HepG2 (cell line): ENCODE measurements around the gene PGC. TPM values are rescaled to one million over a fixed set of nuclear protein-coding genes. Genes with fewer than 3 reads are reported as not detected.

Experiments used
- MED1 ChIP-seq: sonication (generic); formaldehyde crosslinking; IDR thresholded peaks from 2 replicates; pipeline ENCODE4 v1.4.0; 2020; ENCODE audit warnings: missing genetic modification reagents
- ONECUT2 ChIP-seq: sonication (generic); formaldehyde crosslinking; IDR thresholded peaks from 2 replicates; pipeline ENCODE4 v1.4.0; 2020; ENCODE audit warnings: missing genetic modification reagents
- POLR2A ChIP-seq, 2 experiments: IDR thresholded peaks; 2 replicates each; pipeline ENCODE4 v1.6.1; 2011; ENCODE audit warnings: low read depth in 2 of 2, low read length in 2 of 2, mild to moderate bottlenecking in 1 of 2, moderate library complexity in 1 of 2; ENCODE audit not compliant: insufficient read depth in 1 of 2
- SNAI1 ChIP-seq: sonication (generic); formaldehyde crosslinking; IDR thresholded peaks from 2 replicates; pipeline ENCODE4 v1.5.0; 2020; ENCODE audit warnings: mild to moderate bottlenecking, missing genetic modification reagents, borderline replicate concordance
- SRSF9 ChIP-seq: fragments of 200-400 bp; formaldehyde crosslinking; IDR thresholded peaks from 2 replicates; pipeline ENCODE4 v1.6.1; 2018; ENCODE audit warnings: borderline replicate concordance, mild to moderate bottlenecking, low read depth, low read length; ENCODE audit not compliant: insufficient read depth, poor library complexity, severe bottlenecking
- TCF12 ChIP-seq, 2 experiments: fragments of 450-650 bp in 1 of 2; sonication (generic) in 1 of 2; formaldehyde crosslinking in 1 of 2; IDR thresholded peaks; 2 replicates each; pipeline versions ENCODE4 v1.6.1 to v1.8.0; 2017 to 2022; ENCODE audit warnings: antibody characterized with exemption in 1 of 2, mild to moderate bottlenecking in 1 of 2, missing genetic modification reagents in 1 of 2, moderate library complexity in 1 of 2
- ZFP36L2 ChIP-seq: sonication (generic); formaldehyde crosslinking; IDR thresholded peaks from 2 replicates; pipeline ENCODE4 v1.4.0; 2020; ENCODE audit warnings: missing genetic modification reagents
- ZIK1 ChIP-seq: sonication (generic); formaldehyde crosslinking; IDR thresholded peaks from 2 replicates; pipeline ENCODE4 v1.5.0; 2020; ENCODE audit warnings: mild to moderate bottlenecking, low read depth, missing genetic modification reagents, borderline replicate concordance
- ZNF337 ChIP-seq: sonication (generic); formaldehyde crosslinking; IDR thresholded peaks from 2 replicates; pipeline ENCODE4 v1.5.1; 2020; ENCODE audit warnings: missing genetic modification reagents, low read depth, mild to moderate bottlenecking, borderline replicate concordance
- ZNF567 ChIP-seq: sonication (generic); formaldehyde crosslinking; IDR thresholded peaks from 2 replicates; pipeline ENCODE4 v1.8.1; 2023; ENCODE audit warnings: mild to moderate bottlenecking, missing genetic modification reagents, borderline replicate concordance
- ZNF614 ChIP-seq: IDR thresholded peaks from 2 replicates; pipeline ENCODE4 v1.6.1; 2018; ENCODE audit warnings: missing biosample characterization, missing genetic modification reagents, inconsistent platforms, borderline replicate concordance
- ZNF780A ChIP-seq: sonication (generic); formaldehyde crosslinking; IDR thresholded peaks from 2 replicates; pipeline ENCODE4 v1.8.0; 2022; ENCODE audit warnings: mild to moderate bottlenecking, missing genetic modification reagents, moderate library complexity
- ZNF891 ChIP-seq: sonication (generic); formaldehyde crosslinking; IDR thresholded peaks from 2 replicates; pipeline ENCODE4 v1.5.0; 2020; ENCODE audit warnings: mild to moderate bottlenecking, missing genetic modification reagents
- polyA plus RNA-seq, 8 experiments: library from polyadenylated mRNA; depleted of rRNA in 3 of 8; stranded (reverse) in 7 of 8; unstranded in 1 of 8; fragments of >200 nt; fragmentation: Illumina TruSeq in 4 of 8; extraction: Trizol in 4 of 8; gene quantifications; 2 replicates each; pipeline versions ENCODE4 v1.2.1 to v1.2.3, GENCODE V29; 2011 to 2016; ENCODE audit warnings: low read depth in 4 of 8, missing spikeins in 1 of 8, mixed read lengths in 1 of 8; ENCODE audit not compliant: insufficient read depth in 1 of 8
- total RNA-seq, 5 experiments: library from RNA; depleted of rRNA; stranded (reverse); fragments of >200 nt; fragmentation: Illumina TruSeq; extraction: Trizol; gene quantifications; 2 replicates each; pipeline ENCODE4 v1.2.3, GENCODE V29; 2016; ENCODE audit warnings: low read depth in 1 of 5
- TF ChIP-seq, protein P1 (sequence below): sonication (generic); formaldehyde crosslinking; IDR thresholded peaks from 2 replicates; pipeline ENCODE4 v1.4.0; 2020; ENCODE audit warnings: missing genetic modification reagents
- TF ChIP-seq, protein P2 (sequence below): sonication (generic); formaldehyde crosslinking; conservative IDR thresholded peaks from 2 replicates; pipeline ENCODE4 v1.5.0; 2020; ENCODE audit warnings: missing genetic modification reagents
- TF ChIP-seq, protein P3 (sequence below): IDR thresholded peaks from 2 replicates; pipeline ENCODE4 v1.6.1; 2018; ENCODE audit warnings: missing genetic modification reagents, mild to moderate bottlenecking, missing compliant biosample characterization
- TF ChIP-seq, protein P4 (sequence below): sonication (generic); formaldehyde crosslinking; IDR thresholded peaks from 2 replicates; pipeline ENCODE4 v1.9.0; 2021; ENCODE audit warnings: missing genetic modification reagents, borderline replicate concordance

The PGC gene
- total and polyA plus RNA-seq, 2 of the 13 experiments (the other 11 are each of a cell fraction or from before 2014, with no cell fraction given): 426 to 502 TPM

- TF ChIP-seq, protein P1, sequence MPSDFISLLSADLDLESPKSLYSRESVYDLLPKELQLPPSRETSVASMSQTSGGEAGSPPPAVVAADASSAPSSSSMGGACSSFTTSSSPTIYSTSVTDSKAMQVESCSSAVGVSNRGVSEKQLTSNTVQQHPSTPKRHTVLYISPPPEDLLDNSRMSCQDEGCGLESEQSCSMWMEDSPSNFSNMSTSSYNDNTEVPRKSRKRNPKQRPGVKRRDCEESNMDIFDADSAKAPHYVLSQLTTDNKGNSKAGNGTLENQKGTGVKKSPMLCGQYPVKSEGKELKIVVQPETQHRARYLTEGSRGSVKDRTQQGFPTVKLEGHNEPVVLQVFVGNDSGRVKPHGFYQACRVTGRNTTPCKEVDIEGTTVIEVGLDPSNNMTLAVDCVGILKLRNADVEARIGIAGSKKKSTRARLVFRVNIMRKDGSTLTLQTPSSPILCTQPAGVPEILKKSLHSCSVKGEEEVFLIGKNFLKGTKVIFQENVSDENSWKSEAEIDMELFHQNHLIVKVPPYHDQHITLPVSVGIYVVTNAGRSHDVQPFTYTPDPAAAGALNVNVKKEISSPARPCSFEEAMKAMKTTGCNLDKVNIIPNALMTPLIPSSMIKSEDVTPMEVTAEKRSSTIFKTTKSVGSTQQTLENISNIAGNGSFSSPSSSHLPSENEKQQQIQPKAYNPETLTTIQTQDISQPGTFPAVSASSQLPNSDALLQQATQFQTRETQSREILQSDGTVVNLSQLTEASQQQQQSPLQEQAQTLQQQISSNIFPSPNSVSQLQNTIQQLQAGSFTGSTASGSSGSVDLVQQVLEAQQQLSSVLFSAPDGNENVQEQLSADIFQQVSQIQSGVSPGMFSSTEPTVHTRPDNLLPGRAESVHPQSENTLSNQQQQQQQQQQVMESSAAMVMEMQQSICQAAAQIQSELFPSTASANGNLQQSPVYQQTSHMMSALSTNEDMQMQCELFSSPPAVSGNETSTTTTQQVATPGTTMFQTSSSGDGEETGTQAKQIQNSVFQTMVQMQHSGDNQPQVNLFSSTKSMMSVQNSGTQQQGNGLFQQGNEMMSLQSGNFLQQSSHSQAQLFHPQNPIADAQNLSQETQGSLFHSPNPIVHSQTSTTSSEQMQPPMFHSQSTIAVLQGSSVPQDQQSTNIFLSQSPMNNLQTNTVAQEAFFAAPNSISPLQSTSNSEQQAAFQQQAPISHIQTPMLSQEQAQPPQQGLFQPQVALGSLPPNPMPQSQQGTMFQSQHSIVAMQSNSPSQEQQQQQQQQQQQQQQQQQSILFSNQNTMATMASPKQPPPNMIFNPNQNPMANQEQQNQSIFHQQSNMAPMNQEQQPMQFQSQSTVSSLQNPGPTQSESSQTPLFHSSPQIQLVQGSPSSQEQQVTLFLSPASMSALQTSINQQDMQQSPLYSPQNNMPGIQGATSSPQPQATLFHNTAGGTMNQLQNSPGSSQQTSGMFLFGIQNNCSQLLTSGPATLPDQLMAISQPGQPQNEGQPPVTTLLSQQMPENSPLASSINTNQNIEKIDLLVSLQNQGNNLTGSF (CRISPR knock-in tag): no peak
- TF ChIP-seq ZNF337 (no peak), ZNF891 (CRISPR knock-in tag) (no peak), SRSF9 (no peak), ZNF567 (CRISPR knock-in tag) (0 out of 2 replicates have a peak, but pooled peaks have one; percentile 55), ZNF780A (no peak), POLR2A (IDR thresholded peaks at IDR 0.05; ENCODE audit: insufficient read depth in 1 of 2, low read depth in 2 of 2, low read length in 2 of 2) (no peak), ZFP36L2 (CRISPR knock-in tag) (no peak), TCF12 (IDR thresholded peaks at IDR 0.05) (no peak), TCF12 (CRISPR knock-in tag; IDR thresholded peaks at IDR 0.05) (no peak; the same call in 1 of the 2 replicates), SNAI1 (CRISPR knock-in tag) (no peak), ONECUT2 (CRISPR knock-in tag) (no peak), MED1 (CRISPR knock-in tag) (peak; percentile 79), ZIK1 (CRISPR knock-in tag) (no peak), ZNF614 (CRISPR knock-in tag) (peak; percentile 76)
- TF ChIP-seq, protein P2, sequence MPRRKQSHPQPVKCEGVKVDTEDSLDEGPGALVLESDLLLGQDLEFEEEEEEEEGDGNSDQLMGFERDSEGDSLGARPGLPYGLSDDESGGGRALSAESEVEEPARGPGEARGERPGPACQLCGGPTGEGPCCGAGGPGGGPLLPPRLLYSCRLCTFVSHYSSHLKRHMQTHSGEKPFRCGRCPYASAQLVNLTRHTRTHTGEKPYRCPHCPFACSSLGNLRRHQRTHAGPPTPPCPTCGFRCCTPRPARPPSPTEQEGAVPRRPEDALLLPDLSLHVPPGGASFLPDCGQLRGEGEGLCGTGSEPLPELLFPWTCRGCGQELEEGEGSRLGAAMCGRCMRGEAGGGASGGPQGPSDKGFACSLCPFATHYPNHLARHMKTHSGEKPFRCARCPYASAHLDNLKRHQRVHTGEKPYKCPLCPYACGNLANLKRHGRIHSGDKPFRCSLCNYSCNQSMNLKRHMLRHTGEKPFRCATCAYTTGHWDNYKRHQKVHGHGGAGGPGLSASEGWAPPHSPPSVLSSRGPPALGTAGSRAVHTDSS (CRISPR knock-in tag): 0 out of 2 replicates have a peak, but pooled peaks have one; percentile 87
- TF ChIP-seq, protein P3, sequence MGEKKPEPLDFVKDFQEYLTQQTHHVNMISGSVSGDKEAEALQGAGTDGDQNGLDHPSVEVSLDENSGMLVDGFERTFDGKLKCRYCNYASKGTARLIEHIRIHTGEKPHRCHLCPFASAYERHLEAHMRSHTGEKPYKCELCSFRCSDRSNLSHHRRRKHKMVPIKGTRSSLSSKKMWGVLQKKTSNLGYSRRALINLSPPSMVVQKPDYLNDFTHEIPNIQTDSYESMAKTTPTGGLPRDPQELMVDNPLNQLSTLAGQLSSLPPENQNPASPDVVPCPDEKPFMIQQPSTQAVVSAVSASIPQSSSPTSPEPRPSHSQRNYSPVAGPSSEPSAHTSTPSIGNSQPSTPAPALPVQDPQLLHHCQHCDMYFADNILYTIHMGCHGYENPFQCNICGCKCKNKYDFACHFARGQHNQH (CRISPR knock-in tag): peak; percentile 83
- TF ChIP-seq, protein P4, sequence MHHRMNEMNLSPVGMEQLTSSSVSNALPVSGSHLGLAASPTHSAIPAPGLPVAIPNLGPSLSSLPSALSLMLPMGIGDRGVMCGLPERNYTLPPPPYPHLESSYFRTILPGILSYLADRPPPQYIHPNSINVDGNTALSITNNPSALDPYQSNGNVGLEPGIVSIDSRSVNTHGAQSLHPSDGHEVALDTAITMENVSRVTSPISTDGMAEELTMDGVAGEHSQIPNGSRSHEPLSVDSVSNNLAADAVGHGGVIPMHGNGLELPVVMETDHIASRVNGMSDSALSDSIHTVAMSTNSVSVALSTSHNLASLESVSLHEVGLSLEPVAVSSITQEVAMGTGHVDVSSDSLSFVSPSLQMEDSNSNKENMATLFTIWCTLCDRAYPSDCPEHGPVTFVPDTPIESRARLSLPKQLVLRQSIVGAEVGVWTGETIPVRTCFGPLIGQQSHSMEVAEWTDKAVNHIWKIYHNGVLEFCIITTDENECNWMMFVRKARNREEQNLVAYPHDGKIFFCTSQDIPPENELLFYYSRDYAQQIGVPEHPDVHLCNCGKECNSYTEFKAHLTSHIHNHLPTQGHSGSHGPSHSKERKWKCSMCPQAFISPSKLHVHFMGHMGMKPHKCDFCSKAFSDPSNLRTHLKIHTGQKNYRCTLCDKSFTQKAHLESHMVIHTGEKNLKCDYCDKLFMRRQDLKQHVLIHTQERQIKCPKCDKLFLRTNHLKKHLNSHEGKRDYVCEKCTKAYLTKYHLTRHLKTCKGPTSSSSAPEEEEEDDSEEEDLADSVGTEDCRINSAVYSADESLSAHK (CRISPR knock-in tag): no peak
Measured at GRCh38 chr6:41735427-41736185, 11.6 kb downstream of the PGC start, which contains the start of gene TFEB (continued).
